ENCODE results near the gene CAND2.
"Not testable (repeated sequence)": the region's sequence is repeated elsewhere in the genome, so short reads cannot be mapped to it uniquely, and the experiment has no call there.

The CAND2 gene

DNA sequence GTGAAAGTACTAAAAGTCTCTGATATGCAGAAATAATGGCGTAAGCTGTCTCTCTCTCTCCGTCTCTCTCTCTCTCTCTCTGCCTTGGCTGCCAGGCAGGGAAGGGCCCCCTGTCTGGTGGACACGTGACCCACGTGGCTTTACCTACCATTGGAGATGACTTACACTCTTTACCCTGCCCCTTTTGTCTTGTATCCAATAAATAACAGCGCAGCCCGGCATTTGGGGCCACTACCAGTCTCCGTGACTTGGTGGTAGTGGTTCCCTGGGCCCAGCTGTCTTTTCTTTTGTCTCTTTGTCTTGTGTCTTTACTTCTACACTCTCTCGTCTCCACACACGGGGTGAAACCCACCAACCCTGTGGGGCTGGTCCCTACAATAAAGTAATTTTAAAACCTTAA is 25.2 kb upstream of the CAND2 start:
- DNase-seq (ENCODE audit: low read depth in 2 of 2): no peak

DNA sequence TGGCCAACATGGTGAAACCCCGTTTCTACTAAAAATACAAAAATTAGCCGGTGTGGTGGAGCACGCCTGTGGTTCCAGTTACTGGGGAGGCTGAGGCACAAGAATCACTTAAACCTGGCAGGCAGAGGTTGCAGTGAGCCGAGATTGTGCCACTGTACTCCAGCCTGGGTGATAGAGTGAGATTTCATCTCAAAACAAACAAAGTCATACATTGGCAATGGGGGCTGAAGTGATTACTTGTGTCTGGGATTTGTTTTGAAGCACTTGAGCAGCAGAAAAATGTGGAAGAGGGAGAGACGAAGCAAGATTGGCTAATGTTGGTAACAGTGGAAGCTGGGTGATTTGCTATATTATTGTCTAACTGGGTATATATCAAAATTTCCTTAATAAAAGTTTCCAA is 24.0 kb upstream of the CAND2 start:
- no peak for DNase-seq (ENCODE audit: low read depth in 2 of 2)

DNA sequence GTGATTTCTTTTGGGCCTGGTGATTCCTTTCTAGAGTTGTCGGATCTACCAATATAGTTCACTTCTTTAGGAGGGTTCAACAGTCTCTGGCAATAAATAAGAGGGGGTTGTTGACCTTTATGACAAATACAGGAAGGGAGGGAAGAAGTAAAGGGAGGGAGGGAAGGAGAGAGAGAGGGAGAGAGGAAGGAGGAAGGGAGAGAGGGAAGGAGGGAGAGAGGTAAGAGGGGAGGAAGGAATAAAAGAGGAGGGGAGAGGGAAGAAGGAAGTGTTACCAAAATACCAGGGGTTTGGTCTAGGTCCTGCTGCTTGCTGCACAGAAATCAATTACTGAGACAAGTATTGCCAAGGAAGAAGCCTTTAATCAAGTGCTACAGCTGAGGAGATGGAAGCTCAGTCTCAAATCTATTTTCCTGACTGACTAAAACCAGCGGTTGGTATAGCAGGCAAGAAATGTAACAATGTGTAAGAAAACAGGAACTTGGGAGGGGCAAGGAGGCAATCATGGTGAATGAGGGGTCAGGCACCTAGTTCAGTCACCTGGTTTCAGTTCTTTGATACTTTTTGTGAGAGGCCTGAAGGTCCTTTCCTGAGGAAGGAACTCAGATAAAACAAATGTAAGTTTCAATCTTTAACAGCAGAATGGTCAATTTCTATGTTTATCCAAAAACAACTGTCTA is 23.3 kb upstream of the CAND2 start:
- no peak for DNase-seq (ENCODE audit: low read depth in 2 of 2)

DNA sequence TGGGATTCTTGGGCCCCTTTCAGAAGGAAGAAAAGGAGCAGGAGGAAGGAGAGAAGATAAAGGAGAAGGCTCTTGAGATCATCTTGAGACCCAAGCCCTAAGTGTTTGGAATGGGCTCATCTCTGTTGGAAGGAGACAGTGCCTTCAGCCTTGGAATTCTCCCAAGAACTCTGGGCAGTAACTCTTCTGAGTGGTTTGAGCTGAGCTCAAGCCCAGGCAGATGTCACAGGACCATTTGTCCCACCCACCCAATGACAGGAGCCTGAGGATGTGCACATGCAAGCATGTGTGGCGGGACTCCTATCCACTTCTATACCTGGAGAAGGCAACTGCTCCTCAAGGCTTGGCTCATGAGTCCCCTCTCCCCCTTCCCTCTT is 22.8 kb upstream of the CAND2 start:
- DNase-seq (ENCODE audit: low read depth in 2 of 2): no peak

DNA sequence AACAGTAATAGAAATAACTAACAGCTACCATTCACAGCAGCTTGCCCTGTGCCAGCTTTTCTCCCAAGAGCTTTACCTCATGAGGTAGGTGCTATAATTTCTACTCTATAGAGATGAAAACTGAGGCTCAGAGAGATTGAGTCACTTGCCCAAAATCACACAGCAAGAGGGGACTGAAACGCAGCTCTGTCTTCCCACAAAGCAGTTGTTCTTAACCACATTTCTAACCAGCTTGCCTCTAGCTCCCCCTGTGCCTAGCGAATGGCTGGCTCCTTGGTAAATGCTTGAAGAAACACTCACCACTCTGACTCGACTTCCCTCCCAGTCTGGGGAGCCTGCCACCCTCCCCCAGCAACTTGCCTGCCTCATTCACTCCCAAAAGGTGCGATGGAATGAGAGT is 21.9 kb upstream of the CAND2 start:
- DNase-seq (ENCODE audit: low read depth in 2 of 2): no peak

DNA sequence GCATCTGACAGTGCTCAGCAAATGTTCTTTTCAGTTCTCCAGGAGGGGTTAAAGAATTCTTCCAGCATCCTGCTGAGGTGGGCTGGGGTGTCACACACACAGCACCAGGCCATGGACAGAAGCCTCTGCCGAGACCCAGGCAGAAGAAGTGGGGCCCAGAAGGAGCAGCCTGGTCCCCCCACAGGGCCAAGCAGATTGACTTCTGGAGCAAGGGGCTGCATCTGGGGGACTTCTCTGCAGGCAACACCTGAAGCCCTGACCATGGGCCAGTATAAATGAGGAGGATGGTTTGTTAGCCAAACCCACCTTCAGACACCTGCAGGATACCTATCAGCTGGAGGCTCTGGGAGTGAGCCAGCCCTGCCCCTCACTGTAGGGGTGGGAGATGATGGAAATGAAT is 21.3 kb upstream of the CAND2 start:
- no peak for DNase-seq (ENCODE audit: low read depth in 2 of 2)

DNA sequence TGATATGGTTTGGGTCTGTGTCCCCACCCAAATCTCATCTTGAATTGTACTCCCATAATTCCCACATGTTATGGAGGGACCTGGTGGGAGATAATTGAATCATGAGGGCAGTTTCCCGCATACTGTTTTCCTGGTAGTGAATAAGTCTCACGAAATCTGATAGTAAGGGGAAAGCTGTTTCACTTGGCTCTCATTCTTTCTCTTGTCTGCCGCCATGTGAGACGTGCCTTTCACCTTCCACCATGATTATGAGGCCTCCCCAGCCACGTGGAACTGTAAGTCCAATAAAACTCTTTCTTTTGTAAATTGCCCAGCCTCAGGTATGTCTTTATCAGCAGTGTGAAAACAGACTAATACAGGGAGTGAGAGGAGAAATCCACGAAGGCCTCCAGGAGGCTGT is 20.5 kb upstream of the CAND2 start:
- not testable (repeated sequence) for DNase-seq (ENCODE audit: low read depth in 2 of 2)

DNA sequence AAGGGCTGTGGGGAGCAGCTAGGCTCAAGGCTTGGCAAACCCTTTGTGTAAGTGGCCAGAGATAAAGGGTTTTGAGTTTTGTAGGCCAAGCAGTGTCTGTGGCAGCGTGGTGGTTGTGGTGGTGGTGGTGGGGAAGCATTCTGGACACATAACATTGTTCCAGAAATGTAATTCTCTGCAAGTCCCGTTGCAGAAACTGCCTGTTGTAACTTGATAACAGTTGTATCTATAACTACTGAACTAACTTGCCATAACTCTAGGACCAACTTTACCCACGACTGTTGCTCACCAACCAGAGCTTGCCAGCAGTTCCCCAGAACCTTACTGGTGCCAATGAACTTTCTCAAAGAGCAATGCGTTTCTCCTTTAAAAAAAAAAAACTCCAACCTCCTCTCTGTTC is 19.3 kb upstream of the CAND2 start:
- DNase-seq (ENCODE audit: low read depth in 2 of 2): no peak

DNA sequence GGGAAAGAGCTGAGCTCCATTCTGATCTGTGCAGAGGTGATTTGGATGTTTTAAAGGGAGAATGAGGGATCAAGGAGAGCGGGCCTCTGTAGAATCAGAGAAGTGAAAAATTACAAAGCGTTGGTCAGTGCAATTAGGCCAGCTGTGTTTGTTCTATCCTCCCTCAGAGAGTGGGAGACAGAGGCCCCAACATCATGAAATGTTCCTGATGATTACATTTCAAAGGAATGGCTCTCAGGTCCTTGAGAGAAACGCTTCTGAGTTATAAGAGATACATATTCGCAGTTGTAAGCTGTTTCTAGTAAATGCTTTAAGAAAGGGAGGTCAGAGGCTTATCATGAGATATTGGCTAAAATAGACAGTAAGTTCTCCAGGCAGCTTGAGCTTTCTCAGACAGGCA is 15.7 kb upstream of the CAND2 start:
- DNase-seq (ENCODE audit: low read depth in 2 of 2): no peak

DNA sequence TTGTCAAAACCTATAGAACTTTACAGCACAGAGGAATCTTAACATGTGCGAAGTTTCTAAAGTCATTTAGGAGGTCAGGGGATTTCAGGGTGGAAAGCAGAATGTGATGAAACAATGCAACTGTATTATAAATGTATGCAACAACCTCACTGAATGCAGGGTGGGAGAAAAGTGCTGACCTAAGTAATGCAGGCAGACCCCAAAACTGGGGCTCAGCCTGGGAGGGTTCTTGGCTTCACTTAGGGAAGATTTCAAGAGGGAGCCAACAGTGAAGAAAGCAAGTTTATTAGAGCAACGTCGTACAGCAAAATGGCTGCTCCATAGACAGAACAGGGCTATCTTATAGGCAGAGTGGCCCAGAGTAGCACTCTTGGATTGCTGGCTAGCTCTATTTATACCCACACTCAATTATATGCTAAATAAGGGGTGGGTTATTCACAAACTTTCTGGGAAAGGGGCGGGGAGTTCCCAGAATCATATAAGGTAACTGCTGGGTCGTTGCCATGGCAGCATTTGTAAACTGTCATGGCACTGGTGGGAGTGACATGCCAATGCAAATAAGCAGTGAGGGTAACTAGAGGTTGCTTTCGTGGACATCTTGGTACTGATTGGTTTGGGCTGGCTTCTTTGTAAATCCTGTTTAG is 14.2 kb upstream of the CAND2 start:
- DNase-seq (ENCODE audit: low read depth in 2 of 2): no peak

DNA sequence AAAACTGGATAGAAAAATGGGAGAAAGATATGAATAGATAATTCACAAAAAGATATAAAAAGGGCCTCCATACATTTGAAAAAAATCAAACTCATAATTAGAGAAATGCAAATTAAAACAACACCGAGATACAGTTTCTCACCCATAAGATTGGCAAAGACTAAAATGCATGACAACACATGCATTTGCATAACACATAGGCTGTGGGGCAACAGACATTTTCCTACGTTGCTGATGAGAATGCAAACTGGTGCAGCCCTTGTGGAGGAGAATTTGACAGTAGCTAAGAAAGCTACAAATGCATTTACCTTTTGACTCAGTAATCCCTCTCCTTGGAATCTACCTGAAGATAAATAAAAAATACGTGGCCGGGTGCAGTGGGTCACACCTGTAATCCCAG is 11.4 kb upstream of the CAND2 start:
- no peak for DNase-seq (ENCODE audit: low read depth in 2 of 2)

DNA sequence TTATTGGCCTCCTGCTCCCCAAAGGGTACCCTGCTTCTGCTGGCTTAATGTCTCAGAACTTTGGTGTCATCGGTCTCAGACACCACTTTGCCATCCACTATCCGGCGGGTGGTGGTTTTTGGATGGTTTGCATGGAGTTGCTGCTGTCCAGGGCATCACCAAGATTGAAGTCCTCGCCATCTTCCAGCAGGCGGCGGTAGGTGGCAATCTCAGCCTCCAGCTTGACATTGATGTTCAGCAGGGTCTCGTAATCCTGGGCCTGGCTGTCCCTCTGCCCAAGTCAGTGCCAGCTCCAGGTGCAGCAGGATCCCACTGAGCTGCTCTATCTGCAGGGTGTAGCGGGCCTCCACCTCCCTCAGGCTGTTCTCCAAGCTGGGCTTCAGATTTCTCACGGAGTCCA is 9.1 kb upstream of the CAND2 start:
- DNase-seq (ENCODE audit: low read depth in 2 of 2): not testable (repeated sequence)

DNA sequence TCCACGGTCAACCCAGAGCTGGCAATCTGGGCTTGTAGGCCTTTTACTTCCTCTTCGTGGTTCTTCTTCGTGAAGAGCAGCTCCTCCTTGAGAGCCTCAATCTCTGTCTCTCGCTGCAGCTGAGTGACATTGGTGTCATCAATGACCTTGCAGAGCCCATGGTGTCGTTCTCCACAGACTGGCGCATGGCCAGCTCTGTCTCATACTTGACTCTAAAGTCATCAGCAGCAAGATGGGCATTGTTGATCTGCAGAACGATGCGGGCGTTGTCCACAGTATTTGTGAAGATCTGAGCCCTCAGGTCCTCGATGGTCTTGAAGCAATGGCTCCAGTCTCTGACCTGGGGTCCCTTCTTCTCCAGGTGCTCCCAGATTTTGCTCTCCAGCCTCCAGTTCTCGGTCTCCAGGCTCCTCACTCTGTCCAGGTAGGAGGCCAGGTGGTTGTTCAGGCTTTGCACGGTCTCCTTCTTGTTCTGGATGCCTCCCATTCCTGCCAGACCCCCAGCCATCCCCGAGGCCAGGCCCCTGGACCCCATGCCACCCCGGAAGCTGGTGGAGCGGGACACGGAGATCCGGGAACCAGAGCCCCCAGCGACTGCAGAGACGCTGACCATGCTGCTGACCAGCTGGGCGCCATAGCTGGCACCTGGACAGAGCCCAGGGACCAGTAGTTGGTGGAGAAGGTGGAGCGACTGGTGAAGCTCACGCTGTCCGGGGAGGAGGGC is 8.4 kb upstream of the CAND2 start:
- DNase-seq (ENCODE audit: low read depth in 2 of 2): not testable (repeated sequence)

DNA sequence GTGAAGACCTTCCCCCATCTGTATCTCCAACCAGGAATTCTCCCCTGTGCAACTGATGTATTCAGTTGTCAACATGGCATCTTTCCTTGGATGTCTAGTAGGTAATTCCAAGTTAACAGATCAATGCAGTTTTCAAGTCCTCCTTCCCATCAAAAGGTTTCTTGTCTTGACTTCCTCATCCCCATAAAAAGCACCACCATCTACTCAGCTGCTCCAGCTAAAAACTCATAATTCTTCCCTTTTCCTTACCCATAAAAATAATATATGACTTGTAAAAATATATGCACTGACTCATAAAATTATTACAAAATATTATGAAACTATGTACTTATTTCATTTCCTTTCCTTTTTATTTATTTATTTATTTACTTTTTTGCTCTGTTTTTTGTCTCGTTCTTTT is 5.0 kb upstream of the CAND2 start:
- DNase-seq (ENCODE audit: low read depth in 2 of 2): no peak

DNA sequence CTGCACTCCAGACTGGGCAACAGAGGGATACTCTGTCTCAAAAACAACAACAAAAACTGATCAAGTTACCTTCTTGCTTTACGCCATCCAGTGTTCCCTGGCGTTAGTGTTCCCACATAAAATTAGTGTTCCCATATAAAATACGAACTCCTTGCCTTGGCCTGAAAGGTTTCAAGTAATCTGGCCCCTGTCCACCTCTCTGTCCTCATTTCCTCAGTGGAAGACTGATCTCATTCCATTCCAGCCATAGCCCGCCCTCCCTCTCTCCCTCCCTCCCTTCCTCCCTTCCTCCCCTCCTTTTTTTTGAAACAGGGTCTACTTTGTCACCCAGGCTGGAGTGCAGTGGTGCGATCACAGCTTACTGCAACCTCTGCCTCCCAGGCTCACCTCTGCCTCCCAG is 2.8 kb upstream of the CAND2 start:
- no peak for DNase-seq (ENCODE audit: low read depth in 2 of 2)

DNA sequence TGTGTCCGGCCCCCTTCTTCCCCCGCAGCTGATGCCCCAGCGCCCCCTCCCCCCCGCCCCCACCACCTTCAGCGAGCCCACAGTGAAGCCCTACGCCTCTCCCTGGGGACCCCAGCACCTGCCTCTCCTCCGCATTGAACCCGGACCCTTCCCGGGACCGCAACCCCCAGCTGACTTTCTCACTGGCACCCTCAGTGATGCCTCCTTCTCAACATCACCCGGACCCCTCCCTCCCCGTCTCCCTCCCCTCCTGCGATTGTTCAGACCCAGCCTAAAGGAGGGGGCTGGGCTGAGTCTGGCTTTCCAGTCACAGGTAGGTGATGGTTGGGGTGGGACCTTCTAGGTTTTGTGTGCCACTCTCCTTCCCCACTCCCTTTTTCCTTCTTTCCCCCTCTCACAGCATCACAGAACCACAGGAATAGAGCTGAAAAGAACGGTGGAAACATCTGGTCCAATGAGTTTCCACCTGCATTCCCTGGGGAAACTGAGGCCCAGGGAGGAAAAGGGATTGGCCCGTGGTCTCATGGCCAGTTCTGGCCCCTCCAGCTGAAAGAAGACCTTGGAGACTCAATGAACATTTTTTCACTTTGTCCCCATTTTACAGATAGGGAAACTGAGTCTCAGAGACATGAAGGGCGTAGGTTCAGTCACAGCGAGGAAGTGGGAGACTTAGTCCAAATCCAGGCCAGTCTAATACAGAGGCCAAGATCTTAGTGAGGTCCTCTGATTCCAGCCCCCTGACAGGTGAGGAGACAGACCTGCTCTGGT is 828 bp downstream of the CAND2 start:
- no peak for DNase-seq (ENCODE audit: low read depth in 2 of 2)

DNA sequence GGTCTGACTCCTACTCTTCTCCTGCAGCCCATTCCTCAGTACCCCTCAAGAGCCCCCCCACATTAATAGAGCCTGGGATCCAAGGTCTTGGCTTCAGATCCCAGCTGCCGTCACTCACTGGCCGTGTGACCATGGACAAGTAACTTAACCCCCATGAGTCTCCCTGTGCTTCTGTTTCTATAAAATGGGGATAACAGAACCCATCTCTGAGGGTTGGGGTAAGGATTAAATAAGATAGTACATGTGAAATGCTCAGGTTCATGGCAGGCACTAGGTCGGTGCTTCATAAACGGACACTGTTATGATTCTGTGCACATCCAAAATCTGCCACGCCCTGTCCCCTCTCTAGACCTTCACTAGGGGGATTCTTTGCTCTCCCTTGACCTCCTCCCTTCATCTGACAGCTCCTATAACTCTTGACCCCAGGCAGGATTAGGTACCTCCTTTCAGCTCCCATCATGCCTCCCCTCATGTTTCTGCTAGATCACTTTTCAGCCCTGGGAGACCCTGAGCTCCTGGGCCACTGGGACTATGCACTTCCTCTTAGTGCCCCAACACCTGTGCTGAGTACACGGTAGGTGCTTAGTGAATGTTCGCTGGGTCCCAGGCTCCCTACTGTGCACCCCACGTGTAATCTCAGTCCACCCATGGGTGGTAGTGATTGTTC is 1.5 kb downstream of the CAND2 start:
- DNase-seq (ENCODE audit: low read depth in 2 of 2): no peak

DNA sequence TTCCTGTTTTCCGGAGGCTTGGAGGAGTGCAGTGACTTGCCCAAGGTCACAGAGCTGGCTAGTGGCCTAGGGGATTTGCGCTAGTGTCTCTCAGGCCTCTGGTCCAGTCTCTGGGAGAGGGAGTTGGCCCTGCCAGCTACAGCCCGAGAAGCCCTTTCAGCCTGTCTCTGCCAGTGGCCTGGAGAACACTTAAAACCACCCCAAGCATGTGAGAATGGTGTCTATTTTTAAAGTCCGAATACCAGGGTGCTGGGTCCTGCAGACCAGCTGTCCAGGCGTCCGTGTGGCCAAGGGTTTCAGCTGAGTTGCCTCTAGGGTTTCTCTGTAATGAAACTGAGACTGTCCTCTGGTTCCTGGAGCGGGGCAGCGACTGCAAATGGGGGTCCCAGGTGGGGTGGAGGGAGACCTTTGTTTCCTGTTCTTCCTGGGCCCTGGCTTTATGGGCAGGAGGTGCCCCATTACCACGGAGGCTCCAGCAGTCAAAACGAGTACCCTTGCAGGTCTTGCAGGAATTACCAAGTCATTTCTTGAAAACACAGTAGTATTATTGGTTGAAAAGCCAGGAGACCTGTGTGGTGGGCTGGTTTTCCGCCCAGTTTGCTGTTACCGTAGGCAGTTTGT is 2.2 kb downstream of the CAND2 start:
- no peak for DNase-seq (ENCODE audit: low read depth in 2 of 2)

DNA sequence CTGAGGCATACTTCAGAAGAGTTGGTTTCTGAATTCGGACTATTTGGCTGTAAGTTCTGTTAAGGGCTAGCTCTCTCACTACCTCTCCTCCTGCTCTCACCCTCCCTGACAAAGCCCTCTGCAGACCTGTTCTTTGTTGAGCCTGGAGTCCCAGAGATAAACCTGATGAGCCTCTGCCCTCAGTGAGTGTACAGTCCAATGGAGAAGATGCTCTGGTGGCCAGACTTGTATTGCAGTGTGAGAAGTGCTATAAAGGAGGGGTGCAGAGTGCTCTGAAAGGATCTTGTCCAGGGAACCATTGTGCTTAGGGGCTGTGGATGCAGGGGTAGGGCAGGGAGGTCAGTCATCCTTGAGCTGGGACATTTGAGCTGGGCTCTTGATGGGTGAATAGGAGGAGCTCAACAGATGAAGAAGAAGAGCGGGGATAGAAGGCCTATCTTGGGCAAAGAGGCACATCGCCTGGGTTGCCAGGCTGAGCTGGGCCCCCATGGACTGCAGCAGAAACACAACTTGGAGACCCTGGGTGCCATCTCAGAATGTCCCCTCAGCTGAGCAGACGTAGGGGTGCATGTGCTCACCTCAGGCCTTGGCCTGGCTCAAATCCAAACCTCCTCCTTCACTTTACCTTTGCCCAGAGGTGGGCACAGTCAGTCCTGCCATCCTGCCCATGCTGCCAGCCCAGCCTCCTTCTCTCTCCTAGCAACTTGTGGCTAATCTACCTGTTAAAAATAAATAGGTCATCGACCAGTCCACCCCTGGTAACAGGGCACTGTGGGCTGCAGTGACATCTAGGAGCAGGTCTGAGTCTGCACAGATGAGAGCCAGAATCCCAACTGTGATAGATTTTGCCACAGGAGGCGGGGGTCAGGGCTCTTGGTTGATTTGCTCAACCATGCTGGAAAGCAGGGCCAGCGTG is 3.3 kb downstream of the CAND2 start:
- DNase-seq (ENCODE audit: low read depth in 2 of 2): no peak

DNA sequence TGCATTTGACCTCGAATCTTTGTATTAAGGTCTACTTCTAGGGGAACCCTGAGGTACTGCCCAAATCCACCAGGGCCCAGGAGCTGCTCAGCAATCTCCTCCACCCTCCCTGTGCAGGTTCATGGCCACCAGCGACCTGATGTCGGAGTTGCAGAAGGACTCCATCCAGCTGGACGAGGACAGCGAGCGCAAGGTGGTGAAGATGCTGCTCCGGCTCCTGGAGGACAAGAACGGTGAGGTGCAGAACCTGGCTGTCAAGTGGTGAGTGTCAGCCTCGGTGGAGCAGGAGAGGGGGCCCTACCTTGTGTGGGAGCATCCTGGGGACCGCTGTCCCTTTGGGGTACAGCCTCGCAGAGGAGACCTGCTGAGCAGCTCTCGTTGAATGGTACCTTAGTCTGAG is 6.9 kb downstream of the CAND2 start:
- no peak for DNase-seq (ENCODE audit: low read depth in 2 of 2)
